ENCODE measurements around the gene HSD11B2. TPM values are rescaled to one million over a fixed set of nuclear protein-coding genes. Genes with fewer than 3 reads are reported as not detected.
A peak's percentile ranks its signal among the peaks of the same experiment; 100 is the strongest.

HSD11B2 gene
- total RNA-seq, 1 donor from 2014 or later: 1.7 TPM

DNA sequence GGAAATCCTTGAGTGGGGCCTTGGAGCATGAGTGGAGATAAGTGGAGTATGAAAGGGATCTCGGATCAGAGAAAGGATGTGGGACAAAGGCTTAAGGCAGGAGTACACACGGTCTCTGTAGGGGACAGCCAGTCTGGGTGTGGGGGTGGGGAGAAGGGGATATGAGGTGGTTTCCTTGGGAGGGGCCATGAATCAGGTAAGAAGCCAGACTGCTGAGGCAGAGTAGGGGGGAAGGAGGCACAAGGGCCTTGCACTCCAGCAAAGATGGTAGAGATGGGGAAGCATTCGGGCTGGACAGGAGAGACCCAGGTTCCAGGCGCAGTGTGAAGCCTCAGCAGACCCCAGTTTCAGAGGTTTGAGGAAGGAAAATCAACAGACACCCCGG, 1.6 kb downstream of the HSD11B2 start:
- no peak for DNase-seq (ENCODE audit: low read depth)

DNA sequence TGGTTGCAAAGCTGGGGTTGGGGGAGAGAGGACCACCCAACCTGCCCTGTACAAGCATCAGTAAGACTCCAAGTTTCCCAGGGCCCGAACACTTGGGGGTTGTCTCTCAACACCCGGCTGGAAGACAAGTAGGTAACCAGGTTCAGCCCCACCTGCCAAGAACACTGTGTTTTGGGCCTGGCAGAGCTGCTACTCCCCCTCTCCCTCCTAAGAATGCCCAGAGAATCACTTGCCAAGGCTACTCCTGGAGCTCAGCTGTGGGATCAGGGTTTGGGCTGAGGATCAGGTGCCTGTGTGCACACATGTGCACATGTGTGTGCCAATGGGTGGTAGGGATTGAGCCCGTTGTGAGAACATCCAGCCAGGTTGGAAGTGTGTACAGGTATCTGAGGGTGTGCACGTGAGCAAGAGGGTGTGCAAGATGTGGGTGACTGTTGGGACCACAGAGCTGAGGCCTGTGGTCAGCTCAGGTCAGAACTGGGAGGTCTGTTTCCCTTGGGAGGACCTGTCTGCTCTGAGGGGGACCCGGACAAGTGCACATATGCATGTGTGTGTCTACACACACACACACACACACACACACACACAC, 2.3 kb downstream of the HSD11B2 start:
- DNase-seq (ENCODE audit: low read depth): no peak

DNA sequence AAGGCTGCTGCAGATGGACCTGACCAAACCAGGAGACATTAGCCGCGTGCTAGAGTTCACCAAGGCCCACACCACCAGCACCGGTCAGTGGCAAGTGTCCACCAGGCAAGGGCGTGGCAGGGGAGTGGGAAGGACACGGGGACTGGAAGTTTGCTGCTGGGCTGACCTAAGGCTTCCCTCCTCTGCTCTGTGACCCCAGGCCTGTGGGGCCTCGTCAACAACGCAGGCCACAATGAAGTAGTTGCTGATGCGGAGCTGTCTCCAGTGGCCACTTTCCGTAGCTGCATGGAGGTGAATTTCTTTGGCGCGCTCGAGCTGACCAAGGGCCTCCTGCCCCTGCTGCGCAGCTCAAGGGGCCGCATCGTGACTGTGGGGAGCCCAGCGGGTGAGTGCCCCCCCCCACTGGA, 4.8 kb downstream of the HSD11B2 start:
- DNase-seq (ENCODE audit: low read depth): no peak

DNA sequence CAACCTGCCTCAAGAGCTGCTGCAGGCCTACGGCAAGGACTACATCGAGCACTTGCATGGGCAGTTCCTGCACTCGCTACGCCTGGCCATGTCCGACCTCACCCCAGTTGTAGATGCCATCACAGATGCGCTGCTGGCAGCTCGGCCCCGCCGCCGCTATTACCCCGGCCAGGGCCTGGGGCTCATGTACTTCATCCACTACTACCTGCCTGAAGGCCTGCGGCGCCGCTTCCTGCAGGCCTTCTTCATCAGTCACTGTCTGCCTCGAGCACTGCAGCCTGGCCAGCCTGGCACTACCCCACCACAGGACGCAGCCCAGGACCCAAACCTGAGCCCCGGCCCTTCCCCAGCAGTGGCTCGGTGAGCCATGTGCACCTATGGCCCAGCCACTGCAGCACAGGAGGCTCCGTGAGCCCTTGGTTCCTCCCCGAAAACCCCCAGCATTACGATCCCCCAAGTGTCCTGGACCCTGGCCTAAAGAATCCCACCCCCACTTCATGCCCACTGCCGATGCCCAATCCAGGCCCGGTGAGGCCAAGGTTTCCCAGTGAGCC, 5.8 kb downstream of the HSD11B2 start:
- DNase-seq (ENCODE audit: low read depth): no peak

DNA sequence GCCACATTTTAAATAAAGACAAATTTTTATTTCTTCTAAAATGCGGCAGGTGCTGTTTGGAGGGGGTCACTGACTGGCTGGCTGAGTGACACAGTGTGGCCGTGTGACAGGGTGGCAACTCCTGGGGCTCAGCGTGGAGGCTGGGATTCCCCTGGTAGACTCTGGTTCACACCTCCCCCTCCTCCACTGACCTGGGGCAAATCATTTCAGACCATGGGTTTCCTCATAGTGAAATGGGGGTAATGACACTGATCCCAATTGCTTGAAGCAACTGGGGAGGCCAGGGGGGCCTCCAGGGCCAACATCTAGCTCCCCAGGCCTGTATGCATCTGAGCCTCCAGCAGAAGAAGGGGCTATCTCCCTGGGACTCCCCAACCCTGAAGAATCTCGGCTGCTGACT, 6.6 kb downstream of the HSD11B2 start:
- no peak for DNase-seq (ENCODE audit: low read depth)

DNA sequence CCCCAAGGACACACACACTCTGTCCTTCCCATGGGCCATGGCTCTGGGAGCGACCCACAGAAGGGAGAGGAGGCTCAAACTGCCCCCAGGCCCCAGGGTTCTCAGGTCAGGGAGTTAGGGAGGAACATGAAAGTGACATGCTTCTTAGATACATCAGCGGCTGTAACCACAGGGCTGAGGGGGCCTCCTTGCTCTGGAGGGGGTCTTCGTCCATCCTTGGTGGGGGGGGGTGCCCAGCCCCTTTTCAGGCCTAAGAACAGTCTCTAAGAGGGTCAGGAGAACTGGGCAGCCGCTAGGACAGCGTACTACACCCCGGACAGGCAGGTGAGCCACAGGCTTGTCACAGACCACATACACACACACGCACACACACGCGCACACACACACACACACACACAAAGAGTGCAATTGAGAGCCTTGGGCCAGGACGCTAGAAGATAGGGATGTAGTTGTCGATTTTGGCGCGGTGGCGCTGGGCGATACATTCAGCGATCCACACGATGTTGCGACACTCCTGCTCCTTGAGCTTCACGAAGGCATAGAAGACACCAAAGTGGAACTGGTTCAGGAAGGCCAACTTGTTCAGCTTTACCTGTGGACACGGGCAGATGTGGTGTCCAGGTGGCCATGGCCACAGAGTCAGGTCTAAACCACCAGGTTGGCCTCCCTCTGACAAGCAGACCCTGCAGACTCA, 7.3 kb downstream of the HSD11B2 start:
- DNase-seq (ENCODE audit: low read depth): no peak

DNA sequence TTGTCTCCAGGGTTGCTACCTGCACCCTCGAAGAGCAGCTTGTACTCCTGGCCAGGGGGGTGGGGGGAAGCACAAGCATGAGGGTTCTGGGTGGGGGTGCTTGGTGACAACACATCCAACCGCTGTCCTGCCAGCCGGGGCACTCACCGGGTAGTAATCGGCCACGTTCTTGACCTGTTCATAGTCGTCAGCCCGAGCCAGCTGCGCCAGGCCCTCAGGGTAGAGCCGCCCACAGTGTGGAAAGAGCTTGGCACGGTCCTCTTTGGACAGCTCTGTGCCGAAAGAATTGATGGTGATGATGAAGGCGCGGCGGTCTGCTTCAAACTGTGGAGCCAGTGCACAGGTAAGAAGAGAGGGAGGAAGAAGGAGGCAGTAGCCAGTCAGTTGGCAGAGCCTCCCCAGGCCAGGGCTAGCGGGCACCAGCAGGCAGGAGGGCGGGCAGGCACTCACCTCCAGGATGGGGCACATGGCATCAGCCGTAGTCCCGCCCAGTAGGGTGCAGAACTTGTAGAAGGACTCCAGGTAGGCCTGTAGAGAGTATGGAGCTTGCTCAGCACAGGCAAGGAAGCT, 8.0 kb downstream of the HSD11B2 start:
- DNase-seq (ENCODE audit: low read depth): no peak

DNA sequence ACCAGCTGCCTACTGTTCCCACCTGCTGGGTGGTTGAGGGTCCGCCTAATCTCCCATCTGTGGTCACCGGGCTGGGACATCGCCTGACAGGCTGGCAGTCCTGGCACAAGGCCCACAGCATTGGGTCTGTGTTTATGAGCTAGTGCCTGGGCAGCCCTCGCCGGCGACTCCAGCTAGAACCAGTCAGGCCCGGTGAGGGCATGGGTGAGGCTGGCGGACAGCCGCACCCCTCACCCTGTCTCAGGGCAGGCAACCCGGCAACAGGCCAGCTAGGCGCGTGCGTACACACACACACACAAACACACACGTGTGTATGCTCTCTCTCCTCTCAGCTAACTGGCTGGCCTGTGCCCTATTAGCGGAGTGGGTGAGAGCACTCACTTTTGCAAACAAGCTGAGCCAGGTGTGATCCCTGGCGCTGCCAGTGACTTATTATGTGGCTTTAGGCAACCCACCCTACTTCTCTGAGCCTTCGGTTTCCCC, 10.4 kb downstream of the HSD11B2 start:
- DNase-seq (ENCODE audit: low read depth): peak; percentile 79

DNA sequence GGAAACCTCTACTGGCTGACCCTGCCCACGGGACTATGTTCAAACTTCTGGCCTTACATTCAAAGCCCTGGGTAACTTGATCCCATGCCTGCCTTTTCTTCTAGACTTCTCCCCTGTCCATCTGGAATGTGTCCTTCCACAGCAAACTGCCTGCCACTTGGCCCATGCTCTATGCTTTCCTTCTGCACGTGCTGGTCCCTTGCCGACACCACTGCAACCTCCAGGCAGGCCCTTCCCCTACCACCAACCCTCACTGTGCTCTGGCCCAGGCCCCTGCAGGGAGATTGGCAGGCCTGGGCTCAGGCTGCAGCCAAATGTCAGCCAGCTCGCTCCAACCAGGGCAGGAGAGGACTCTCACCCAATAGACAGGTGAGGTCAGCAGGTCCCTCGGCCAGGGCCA, 11.0 kb downstream of the HSD11B2 start:
- no peak for DNase-seq (ENCODE audit: low read depth)

DNA sequence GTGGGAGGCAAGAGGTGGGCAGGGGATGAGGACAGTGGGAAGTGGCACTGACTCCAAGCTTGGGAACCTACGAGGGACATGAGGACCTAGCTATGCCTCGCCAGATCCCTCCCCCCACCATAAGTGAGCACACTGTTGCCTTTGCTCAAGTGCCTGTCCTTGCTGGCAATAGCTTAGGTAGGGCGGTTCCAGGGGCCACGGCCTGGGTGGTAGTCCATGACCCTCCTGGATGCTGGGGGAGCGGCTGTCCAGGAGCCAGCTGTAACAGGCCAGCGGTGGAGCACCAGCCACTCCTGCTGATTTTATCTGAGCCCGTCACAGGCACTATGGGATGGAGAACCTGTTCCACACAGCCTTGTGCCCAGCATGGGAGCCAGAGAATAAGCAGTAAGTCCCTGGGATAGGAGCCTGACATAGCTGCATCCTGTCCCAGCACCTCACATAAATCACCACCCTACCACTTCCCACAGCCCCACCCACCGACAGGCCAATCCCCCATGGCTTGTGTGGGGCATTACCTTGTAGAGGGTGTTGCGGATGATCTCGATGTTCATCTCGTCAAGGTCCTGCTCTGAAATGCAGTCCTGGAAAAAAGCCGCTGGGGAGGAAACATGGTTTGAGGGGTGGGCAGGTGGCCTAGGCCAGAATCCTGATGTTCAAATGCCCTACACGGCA, 11.8 kb downstream of the HSD11B2 start:
- DNase-seq (ENCODE audit: low read depth): no peak

DNA sequence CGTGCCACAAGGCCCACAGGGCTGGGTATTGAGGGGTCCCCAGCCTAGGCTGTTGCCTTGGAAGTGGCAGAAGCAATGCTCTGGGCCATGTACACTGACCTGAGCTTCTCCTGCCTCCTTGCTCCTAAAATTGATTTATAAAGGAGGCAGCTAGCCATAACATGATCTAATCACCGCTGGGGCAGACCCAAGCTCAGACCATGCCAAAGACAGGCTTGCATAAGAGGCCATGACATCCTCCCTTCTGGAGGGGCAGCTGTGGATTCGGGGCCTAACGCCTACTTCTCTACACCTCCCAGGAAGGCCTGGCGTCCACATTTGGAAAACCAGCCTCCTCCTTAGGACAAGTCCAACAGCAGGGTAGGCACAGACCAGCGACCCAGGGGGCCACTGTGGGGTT, 12.3 kb downstream of the HSD11B2 start:
- DNase-seq (ENCODE audit: low read depth): no peak

DNA sequence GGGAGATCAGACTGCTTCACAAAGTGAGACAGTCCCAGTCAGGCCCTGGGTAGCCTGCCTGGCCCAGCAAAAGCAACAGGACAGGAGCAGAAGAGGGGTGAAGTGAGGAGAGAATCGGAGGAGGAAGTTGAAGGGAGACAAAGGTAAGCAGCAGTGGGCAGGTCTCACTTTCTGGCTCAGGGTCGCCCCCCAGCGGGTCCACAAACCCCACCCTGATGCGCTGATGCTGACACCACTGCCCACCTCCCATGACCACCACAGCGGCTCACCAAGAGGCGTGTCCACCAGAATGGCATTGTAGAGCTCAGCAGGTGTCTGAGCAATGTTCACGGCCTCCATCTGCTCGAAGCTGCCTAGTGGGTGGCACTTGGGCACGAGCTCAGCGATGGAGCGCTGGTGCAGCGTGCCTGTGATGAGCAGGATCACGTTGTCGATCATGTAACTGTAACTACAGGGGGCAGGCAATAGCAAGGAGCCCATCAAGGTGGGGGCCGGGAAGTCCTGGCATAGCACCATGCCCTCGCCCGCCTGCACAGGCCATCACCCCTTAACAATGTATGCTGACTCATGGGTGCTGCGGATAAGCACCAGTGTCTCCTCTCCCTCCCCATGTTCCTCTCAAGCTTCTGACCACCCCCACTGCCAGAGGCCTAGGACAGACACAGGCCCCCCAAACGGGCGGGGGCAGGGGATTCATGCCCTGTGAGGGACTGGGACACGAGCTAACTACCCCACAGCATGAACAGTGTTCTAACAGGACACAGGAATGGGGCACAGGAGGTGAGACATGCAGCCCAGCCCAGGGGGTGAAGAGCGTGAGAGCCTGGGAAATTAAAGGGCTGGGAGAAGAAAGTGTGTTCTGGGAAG, 13.6 kb downstream of the HSD11B2 start:
- peak; percentile 70 for DNase-seq (ENCODE audit: low read depth)

DNA sequence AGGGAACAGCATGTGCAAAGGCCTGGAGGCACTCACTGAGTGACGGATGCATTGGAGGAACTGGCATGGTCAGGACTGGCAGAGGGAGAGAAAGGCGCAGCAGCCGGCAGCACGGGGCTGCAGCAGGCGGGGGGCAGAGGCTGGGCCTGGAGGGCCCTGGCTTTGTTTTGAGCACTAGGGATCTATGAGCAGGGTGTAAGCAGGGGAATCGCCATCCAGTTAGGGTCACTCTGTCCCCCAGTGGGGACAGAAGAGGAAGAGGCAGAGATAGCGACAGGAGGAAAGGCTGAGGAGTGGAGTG, 14.2 kb downstream of the HSD11B2 start:
- DNase-seq (ENCODE audit: low read depth): no peak

DNA sequence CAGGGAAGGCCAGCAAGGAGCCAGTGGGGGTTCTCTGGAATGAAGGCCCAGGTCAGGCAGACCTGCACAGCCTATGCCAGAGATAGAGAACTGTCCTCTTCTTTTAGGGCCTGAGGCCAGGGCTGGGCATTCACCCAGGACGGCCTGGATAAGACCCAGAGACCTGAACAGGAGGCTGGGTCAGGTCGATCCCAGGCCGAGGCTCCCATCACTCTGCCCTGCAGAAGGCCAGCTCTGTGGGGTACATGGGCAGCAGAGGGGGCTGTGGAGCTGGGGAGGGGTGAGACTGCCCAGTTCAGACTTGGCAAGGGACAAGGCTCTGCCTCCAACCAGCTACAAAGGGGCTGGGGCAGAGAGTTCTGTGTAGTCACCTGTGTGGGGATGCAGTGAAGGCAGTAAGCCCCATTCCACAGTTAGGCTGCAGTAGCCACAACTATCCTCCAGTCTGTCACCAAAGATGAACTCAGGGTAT, 14.6 kb downstream of the HSD11B2 start:
- DNase-seq (ENCODE audit: low read depth): no peak

DNA sequence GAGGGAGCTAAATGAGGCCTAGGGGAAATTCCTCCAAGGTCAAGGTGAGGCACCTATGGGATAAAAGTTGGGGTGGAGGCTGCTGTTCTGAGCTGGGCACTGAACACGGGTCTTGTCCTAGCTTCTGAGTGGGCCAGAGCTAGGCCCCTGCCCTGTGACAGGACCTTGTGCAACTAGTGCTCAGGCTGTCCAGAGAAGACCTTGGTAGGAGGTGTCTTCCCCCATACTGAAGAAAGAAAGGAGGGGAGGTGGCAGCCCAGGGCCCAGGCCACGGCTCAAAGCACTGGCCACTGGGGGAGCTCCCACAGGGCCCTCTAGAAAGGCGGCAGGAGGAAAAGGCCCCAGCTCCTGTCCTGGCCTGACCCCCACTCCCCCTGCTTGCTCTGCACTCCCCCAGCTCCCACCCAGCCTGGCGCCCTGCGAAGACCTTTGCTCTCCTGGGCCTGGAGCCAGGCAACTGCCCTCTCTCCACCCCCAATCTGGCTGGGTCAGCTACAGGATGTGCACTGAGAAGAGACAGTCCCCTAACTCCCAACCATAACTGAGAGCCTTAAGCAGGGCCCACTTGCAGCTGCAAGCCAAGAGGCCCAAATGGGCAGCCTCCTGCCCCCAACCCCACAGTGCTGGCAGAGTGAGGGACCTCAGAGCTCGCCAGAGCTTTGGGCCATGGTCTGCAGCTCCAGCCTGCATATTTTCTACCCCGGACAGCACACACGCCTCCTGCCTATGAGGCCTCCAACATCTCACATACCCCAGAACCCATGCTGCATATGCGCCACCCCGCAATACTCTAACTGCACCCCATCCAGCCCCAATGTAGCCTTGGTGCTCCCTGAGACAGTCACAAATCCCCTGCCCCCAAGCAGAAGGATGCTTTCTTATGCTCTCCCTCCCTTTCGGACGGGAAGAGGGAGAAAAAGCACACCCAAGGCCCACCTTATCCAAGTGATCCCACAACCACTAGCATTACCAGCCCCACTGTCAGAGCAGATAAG, 15.3 kb downstream of the HSD11B2 start:
- peak; percentile 33 for DNase-seq (ENCODE audit: low read depth)

DNA sequence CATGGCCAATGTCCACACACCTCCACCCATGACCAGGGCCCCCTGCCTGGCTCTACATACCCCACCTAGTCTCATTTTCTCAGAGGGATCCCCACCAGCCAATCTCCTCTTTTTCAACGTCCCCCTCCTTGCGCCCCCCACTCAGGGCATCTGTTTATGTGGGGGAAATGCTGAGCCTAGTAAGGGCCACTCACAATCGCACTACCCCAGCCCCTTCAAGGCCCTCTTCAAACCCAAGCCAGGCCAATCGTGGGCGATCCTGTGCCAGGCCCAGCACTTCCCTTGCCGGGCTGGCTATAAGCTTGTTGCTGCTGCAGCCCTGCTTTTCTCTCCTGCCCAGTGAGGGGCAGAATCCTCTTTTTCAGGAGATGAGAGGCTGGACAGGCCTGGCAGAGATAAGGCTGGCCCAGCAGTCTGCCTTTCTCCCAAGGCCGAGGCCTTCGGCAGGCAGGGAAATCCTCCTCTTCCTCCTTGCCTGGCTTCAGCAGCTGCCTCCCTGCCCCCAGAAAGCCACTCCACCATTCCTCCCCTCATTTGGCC, 16.1 kb downstream of the HSD11B2 start:
- no peak for DNase-seq (ENCODE audit: low read depth)

DNA sequence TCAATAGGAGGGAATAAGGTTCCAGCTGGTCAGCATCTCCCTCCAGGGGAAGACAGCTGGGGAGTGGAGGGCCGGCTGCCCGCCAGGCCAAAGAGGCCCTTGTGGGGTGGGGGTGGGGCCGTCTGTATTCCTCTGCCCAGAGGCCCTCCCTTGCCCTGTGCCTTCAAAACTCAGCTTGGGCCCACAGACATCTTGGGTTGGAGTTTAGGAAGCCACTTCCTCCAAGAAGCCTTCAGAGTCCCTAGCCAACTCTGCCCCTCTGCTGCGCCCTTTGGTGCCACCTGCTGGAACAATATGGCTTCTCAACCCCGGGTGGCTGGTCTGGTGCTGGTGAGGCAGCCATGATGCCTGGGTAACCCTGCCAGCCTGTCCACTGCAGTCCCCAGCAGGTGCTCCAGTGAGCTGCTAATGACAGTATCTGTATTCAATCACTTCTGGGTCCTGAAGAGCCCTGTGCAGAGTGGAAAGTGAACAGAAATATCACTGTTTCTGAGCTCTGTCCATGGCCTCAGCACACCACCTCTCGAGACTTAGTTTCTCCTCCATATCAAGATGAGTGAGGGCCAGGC, 16.7 kb downstream of the HSD11B2 start:
- no peak for DNase-seq (ENCODE audit: low read depth)

DNA sequence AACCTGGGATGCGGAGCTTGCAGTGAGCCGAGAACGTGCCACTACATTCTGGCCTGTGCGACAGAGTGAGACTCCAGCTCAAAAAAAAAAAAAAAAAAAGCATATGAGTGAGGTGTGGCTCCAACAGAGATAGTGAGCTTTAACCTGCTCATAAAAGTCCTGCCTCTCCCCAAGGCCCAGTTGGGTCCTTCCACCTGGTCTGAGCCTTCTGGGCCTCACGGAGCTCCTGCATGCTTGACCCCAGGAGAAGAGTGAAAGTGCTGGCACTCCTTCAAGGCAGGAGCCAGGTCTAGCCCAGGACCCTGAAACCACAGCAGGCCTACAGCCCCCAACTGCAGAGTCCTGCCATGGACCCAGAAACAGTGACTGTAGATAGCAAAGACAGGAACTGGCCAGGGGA, 17.7 kb downstream of the HSD11B2 start:
- DNase-seq (ENCODE audit: low read depth): no peak

DNA sequence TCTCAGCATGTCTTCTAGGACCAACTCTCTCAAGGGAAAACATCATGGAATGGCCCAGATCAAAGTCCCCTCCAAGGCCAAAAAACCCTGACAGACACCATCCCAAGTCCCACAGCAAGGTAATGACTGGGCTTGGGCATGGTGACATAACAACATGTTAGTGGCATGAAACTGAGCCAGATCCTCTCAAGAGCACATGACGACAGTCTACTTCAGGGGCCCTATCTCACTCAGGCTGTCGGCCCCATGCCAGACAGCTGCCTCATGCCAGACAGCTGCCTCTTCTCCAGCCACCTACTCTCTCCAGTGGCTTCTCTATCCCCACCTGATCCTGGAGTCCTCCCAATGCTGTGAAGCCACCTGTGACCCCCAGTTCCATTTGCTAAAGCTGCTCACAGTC, 18.4 kb downstream of the HSD11B2 start:
- DNase-seq (ENCODE audit: low read depth): no peak

DNA sequence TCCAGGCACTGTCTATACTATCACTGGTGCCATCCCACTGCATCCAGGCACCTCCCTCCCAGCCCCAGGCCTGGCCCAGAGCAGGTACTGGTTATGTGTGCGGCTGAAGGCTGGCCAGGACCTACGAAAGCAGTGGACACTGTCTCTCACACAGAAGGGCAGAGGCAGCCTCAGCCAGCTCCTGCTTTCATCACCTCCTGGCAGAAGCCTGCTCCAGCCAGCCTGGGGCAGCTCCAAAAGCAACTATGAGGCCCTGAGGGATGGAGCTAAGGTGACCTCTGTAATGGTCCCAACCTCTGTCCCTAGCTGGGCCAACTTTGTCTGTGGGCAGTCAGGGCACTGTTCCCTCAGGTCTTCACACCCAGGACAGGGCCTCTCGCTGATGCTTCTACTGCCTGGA, 18.8 kb downstream of the HSD11B2 start:
- no peak for DNase-seq (ENCODE audit: low read depth)

Measured in renal cortical epithelial cell (primary cell).